ENCODE results near the gene GRAMD1C.

GRCh38 chr3:113805249-113805648 lies 33.3 kb upstream of the GRAMD1C start:
- TF ChIP-seq YY1 (IDR thresholded peaks at IDR 0.05; ENCODE audit: low read depth) (no peak), FOXM1 (IDR thresholded peaks at IDR 0.05; ENCODE audit: borderline replicate concordance, low read depth) (no peak), RAD21 (IDR thresholded peaks at IDR 0.05; ENCODE audit: low read depth) (no peak)

Measured in Ishikawa (cell line).